Natural killer cell (primary cell): Measurements from ENCODE around the gene OR2V2. TPM values are rescaled to one million over a fixed set of nuclear protein-coding genes. Genes with fewer than 3 reads are reported as not detected.

Experiments
- ATAC-seq, 3 donors: fragments of 150-1000 bp in 2 of 3; fragments of 200-7000 bp in 1 of 3; cut with Tn5 transposase; 1 replicate in 1 of 3; 2 replicates in 2 of 3; pipeline ENCODE4 v1.10.0; 2021; ENCODE audit warnings: mild to moderate bottlenecking in 2 of 3, moderate library complexity in 2 of 3
- DNase-seq, 2 donors: peaks; one replicate each; pipeline versions ENCODE4 v3.0.0 to v3.0.0-alpha.2; 2013 to 2021; ENCODE audit warnings: mixed read lengths in 1 of 2
- H3K27ac ChIP-seq: one replicate; pipeline ENCODE4 v1.5.1; 2013; ENCODE audit warnings: mild to moderate bottlenecking, low read length
- H3K27me3 ChIP-seq: one replicate; pipeline ENCODE4 v1.6.1; 2013; ENCODE audit warnings: low read length; ENCODE audit not compliant: control insufficient read depth, insufficient read depth
- H3K36me3 ChIP-seq: one replicate; pipeline ENCODE4 v1.6.1; 2013; ENCODE audit warnings: low read length; ENCODE audit not compliant: control insufficient read depth, insufficient read depth
- H3K4me1 ChIP-seq: one replicate; pipeline ENCODE4 v1.6.1; 2013; ENCODE audit warnings: low read length; ENCODE audit not compliant: control insufficient read depth, insufficient read depth
- H3K4me3 ChIP-seq: one replicate; pipeline ENCODE4 v1.5.1; 2013; ENCODE audit warnings: low read length
- H3K9me3 ChIP-seq: one replicate; pipeline ENCODE4 v1.6.1; 2013; ENCODE audit warnings: low read length; ENCODE audit not compliant: control insufficient read depth, insufficient read depth
- H3K27ac Mint-ChIP-seq, 2 donors: one replicate each; pipeline ENCODE4 v1.8.0; 2022; ENCODE audit warnings: mild to moderate bottlenecking in 2 of 2, mixed read lengths in 2 of 2, moderate library complexity in 1 of 2
- H3K27me3 Mint-ChIP-seq, 2 donors: one replicate each; pipeline ENCODE4 v1.8.0; 2022; ENCODE audit warnings: low read depth in 2 of 2, mixed read lengths in 2 of 2
- H3K36me3 Mint-ChIP-seq: one replicate; pipeline ENCODE4 v1.8.0; 2022; ENCODE audit warnings: mixed read lengths
- H3K4me1 Mint-ChIP-seq, 2 donors: one replicate each; pipeline ENCODE4 v1.8.0; 2022; ENCODE audit warnings: mixed read lengths in 2 of 2
- H3K4me3 Mint-ChIP-seq: one replicate; pipeline ENCODE4 v1.8.0; 2022; ENCODE audit warnings: mild to moderate bottlenecking, moderate library complexity, mixed read lengths
- H3K9me3 Mint-ChIP-seq, 2 donors: one replicate each; pipeline ENCODE4 v1.8.0; 2022; ENCODE audit warnings: mixed read lengths in 2 of 2
- CTCF ChIP-seq: fragments of 200-600 bp; IDR thresholded peaks from one replicate; pipeline ENCODE4 v1.8.0; 2022; ENCODE audit warnings: antibody characterized with exemption
- WGBS: methylation state at CpG from one replicate; pipeline ENCODE4 v1.1.7; 2013; ENCODE audit warnings: missing lambda C conversion rate; ENCODE audit not compliant: insufficient coverage; 5-methylcytosine and 5-hydroxymethylcytosine counted together
- intact Hi-C: fragments of 100-400 bp; cut with micrococcal nuclease; formaldehyde crosslinking; loops from one replicate; pipeline ENCODE4 v1.14.2; 2022
- total RNA-seq, 4 donors: library from RNA; stranded (reverse); fragments of 120-200 nt in 1 of 4; gene quantifications; one replicate each; pipeline versions ENCODE4 v1.2.3 to v1.2.4, GENCODE V29; 2013 to 2022

Gene OR2V2
- total RNA-seq, 3 donors from 2014 or later (not counting 1 experiment from before 2014, with no cell fraction given), result not detected

DNA sequence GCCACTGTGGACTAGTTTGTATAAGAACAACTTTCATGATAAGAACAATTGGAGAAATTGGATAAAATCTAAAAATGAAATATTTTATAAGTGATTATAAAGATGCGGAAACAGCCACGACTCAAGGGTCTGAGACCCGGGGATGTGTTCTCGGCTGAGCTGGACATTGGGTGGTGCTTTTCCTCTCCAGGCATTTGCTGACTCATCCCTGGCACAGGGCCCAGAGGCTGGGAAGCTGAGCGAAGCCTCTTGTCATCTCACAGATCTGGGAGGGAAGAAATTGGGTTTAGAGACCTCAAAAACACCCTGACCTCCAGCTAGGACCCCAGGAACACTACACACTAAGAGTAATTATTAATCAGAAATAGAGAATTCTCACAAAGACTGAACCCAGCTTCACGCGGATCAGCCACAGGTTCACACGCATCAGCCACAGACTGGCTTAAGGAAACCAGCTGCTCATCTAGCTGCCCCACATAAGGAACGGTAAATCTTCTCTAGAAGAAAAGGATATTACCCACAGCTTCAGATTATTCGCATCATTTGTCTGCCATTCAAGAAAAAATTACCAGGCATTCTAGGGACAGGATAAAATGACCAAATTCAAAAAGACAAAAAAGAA is 13.7 kb upstream of the OR2V2 start:
- TF ChIP-seq CTCF, result no peak
- intact Hi-C loops, result no loop called here
- Histone ChIP-seq H3K4me1 (no peaks in the 10 kb centered on the region), H3K9me3 (peaks cover 8% of the 10 kb centered on the region), H3K36me3 (no peaks in the 10 kb centered on the region), H3K27me3 (peaks cover 3% of the 10 kb centered on the region), H3K4me3 (no peak overlapping the region), H3K27ac (no peak overlapping the region)
- H3K27ac Mint-ChIP-seq, result no peak overlapping the region
- H3K9me3 Mint-ChIP-seq, result peaks cover 0 to 2% of the 10 kb centered on the region in 2 donors
- no peak overlapping the region for H3K4me3 Mint-ChIP-seq
- DNase-seq (no peak), ATAC-seq (no peak)
- H3K36me3 Mint-ChIP-seq, result peaks cover 6% of the 10 kb centered on the region
- peaks cover 24 to 40% of the 10 kb centered on the region in 2 donors for H3K27me3 Mint-ChIP-seq
- WGBS, result 53% methylated on average over 9 of the region's 10 CpGs
- H3K4me1 Mint-ChIP-seq, result no peaks in the 10 kb centered on the region

- H3K4me1 Mint-ChIP-seq, result no peaks in the 10 kb centered on the region
- intact Hi-C loops, result no loop called here
- Histone ChIP-seq H3K4me3 (no peak overlapping the region), H3K9me3 (peaks cover 8% of the 10 kb centered on the region), H3K4me1 (no peaks in the 10 kb centered on the region), H3K27me3 (peaks cover 3% of the 10 kb centered on the region), H3K27ac (no peak overlapping the region), H3K36me3 (no peaks in the 10 kb centered on the region)
- H3K27me3 Mint-ChIP-seq, result peaks cover 23 to 36% of the 10 kb centered on the region in 2 donors
- WGBS, result 83% methylated on average over 5 of the region's 6 CpGs
- H3K9me3 Mint-ChIP-seq, result peaks cover under 1 to 6% of the 10 kb centered on the region in 2 donors
- no peak overlapping the region for H3K4me3 Mint-ChIP-seq
- no peak overlapping the region for H3K27ac Mint-ChIP-seq
- H3K36me3 Mint-ChIP-seq, result peaks cover 6% of the 10 kb centered on the region
- ATAC-seq (no peak), DNase-seq (no peak)
- no peak for TF ChIP-seq CTCF
Observed at GRCh38 chr5:181134259-181134658, 13.1 kb upstream of the OR2V2 start.

DNA sequence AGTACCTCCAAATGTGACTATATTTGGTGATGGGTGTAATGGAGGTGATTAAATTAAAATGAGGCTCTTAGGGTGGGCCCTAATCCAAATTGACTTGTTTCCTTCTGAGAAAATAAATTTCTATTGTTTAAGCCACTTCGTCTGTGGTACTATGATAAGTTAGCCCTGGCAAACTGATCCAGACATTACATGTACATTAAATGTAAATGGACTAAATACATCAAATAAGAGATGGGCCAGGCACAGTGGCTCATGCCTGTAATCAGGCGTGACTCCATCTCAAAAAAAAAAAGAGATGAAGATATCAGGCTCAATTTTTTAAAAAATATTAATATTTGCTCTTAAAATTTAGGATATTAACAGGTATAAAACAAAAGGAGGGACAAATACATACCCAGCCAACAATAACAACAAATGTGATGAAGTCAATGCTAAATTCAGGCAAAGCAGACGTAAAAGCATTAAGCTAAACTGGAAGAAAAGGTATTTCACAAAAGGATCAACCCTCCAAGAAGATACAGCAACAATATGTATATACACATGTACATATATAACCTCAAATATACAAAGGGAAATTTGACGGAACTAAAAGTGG is 10.9 kb upstream of the OR2V2 start:
- 100% methylated on average over 2 of the region's 4 CpGs for WGBS
- H3K36me3 Mint-ChIP-seq, result peaks cover 6% of the 10 kb centered on the region
- Histone ChIP-seq H3K27me3 (peaks cover 3% of the 10 kb centered on the region), H3K4me3 (no peak overlapping the region), H3K4me1 (no peaks in the 10 kb centered on the region), H3K27ac (no peak overlapping the region), H3K9me3 (peaks cover 8% of the 10 kb centered on the region), H3K36me3 (no peaks in the 10 kb centered on the region)
- H3K4me3 Mint-ChIP-seq, result no peak overlapping the region
- TF ChIP-seq CTCF, result no peak
- ATAC-seq, result no peak
- DNase-seq, result no peak
- no peaks in the 10 kb centered on the region for H3K4me1 Mint-ChIP-seq
- intact Hi-C loops, result no loop called here
- peaks cover 4 to 12% of the 10 kb centered on the region in 2 donors for H3K9me3 Mint-ChIP-seq
- peaks cover 17 to 40% of the 10 kb centered on the region in 2 donors for H3K27me3 Mint-ChIP-seq
- no peak overlapping the region for H3K27ac Mint-ChIP-seq

DNA sequence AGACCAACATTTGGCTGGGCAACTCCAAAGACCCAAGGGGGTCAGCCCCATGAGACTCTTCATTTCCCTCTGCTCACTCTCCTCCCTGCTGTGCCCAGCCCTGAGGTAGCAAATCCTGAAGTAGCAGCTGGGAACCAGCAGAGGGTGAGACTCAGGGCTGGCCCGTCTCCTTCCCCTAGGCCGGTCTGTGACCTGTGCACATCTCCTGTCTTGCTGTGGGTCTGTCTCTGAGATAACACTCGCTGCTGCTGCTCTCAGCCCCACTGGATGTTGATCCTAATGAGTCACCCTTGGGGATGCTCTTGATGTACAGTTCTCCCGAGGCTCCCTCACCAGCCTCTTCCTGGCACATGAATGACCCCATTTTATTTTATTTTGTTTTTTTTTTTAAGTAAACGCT is 9.1 kb upstream of the OR2V2 start:
- Histone ChIP-seq H3K27ac (no peak overlapping the region), H3K27me3 (peaks cover 3% of the 10 kb centered on the region), H3K9me3 (peaks cover 8% of the 10 kb centered on the region), H3K4me1 (no peaks in the 10 kb centered on the region), H3K4me3 (no peak overlapping the region), H3K36me3 (no peaks in the 10 kb centered on the region)
- no peak for TF ChIP-seq CTCF
- peaks cover 17 to 41% of the 10 kb centered on the region in 2 donors for H3K27me3 Mint-ChIP-seq
- WGBS, result 57% methylated on average over 5 of the region's 5 CpGs
- H3K4me1 Mint-ChIP-seq, result no peaks in the 10 kb centered on the region
- DNase-seq (no peak), ATAC-seq (no peak)
- intact Hi-C loops, result no loop called here
- peaks cover 6% of the 10 kb centered on the region for H3K36me3 Mint-ChIP-seq
- no peak overlapping the region for H3K27ac Mint-ChIP-seq
- H3K4me3 Mint-ChIP-seq, result no peak overlapping the region
- peaks cover 4 to 12% of the 10 kb centered on the region in 2 donors for H3K9me3 Mint-ChIP-seq
